ENCODE data around the gene KLK4.

Gene KLK4

GRCh38 chr19:50861496-50862286 is 49.5 kb downstream of the KLK4 start:
- H3K79me2 ChIP-seq (ENCODE audit: low read length), result no peaks in the 10 kb centered on the region
- no peak overlapping the region for H3K9ac ChIP-seq (ENCODE audit: low read length)
- no peak overlapping the region for H3K4me3 ChIP-seq (ENCODE audit: low read length)
- H3K27me3 ChIP-seq (replicated peaks; ENCODE audit: insufficient read depth, low read length), result peaks cover 79% of the 10 kb centered on the region
- no peak overlapping the region for H3K27ac ChIP-seq (ENCODE audit: low read length)
- no peaks in the 10 kb centered on the region for H3K36me3 ChIP-seq (replicated peaks; ENCODE audit: insufficient read depth, low read length)
- no peak overlapping the region for H3K4me2 ChIP-seq (ENCODE audit: low read depth, low read length)
- H2AFZ ChIP-seq (ENCODE audit: low read length), result no peak overlapping the region
- H3K9me3 ChIP-seq (replicated peaks; ENCODE audit: insufficient read depth, low read length), result no peaks in the 10 kb centered on the region
- TF ChIP-seq EZH2phosphoT487 (IDR thresholded peaks at IDR 0.05; ENCODE audit: low read length), result no peak
- no peaks in the 10 kb centered on the region for H3K4me1 ChIP-seq (ENCODE audit: low read length)
- H4K20me1 ChIP-seq (ENCODE audit: insufficient read depth, low read length), result no peaks in the 10 kb centered on the region
- no peak for DNase-seq
- H3F3A ChIP-seq (ENCODE audit: insufficient read depth, low read length), result no peaks in the 10 kb centered on the region
- no peaks in the 10 kb centered on the region for H3K9me2 ChIP-seq (replicated peaks; ENCODE audit: insufficient read depth, low read length)

- H3K4me1 ChIP-seq (ENCODE audit: low read length), result no peaks in the 10 kb centered on the region
- H3K9ac ChIP-seq (ENCODE audit: low read length), result no peak overlapping the region
- TF ChIP-seq EZH2phosphoT487 (IDR thresholded peaks at IDR 0.05; ENCODE audit: low read length), result no peak
- TF ChIP-seq CTCF (IDR thresholded peaks at IDR 0.05; ENCODE audit: low read length), result no peak
- no peak for TF ChIP-seq EZH2 (optimal IDR thresholded peaks at IDR 0.05; ENCODE audit: low read depth, low read length)
- H3K4me3 ChIP-seq (ENCODE audit: low read length), result no peak overlapping the region
- no peaks in the 10 kb centered on the region for H3K36me3 ChIP-seq (replicated peaks; ENCODE audit: insufficient read depth, low read length)
- H3K27ac ChIP-seq (ENCODE audit: low read length), result no peak overlapping the region
- H3K9me3 ChIP-seq (replicated peaks; ENCODE audit: insufficient read depth, low read length), result no peaks in the 10 kb centered on the region
- DNase-seq, result no peak
- no peaks in the 10 kb centered on the region for H3K9me2 ChIP-seq (replicated peaks; ENCODE audit: insufficient read depth, low read length)
- H3K27me3 ChIP-seq (replicated peaks; ENCODE audit: insufficient read depth, low read length), result peaks cover 73% of the 10 kb centered on the region
- H3K4me2 ChIP-seq (ENCODE audit: low read depth, low read length), result no peak overlapping the region
- H3F3A ChIP-seq (ENCODE audit: insufficient read depth, low read length), result no peaks in the 10 kb centered on the region
- no peaks in the 10 kb centered on the region for H4K20me1 ChIP-seq (ENCODE audit: insufficient read depth, low read length)
- no peaks in the 10 kb centered on the region for H3K79me2 ChIP-seq (ENCODE audit: low read length)
- no peak overlapping the region for H2AFZ ChIP-seq (ENCODE audit: low read length)
Observed at GRCh38 chr19:50861010-50861409, 50.2 kb downstream of the KLK4 start.

GRCh38 chr19:50859849-50860248 is 51.3 kb downstream of the KLK4 start:
- no peak overlapping the region for H3K27ac ChIP-seq (ENCODE audit: low read length)
- H3K4me1 ChIP-seq (ENCODE audit: low read length), result no peaks in the 10 kb centered on the region
- H2AFZ ChIP-seq (ENCODE audit: low read length), result no peak overlapping the region
- no peaks in the 10 kb centered on the region for H4K20me1 ChIP-seq (ENCODE audit: insufficient read depth, low read length)
- no peak for DNase-seq
- no peak overlapping the region for H3K4me2 ChIP-seq (ENCODE audit: low read depth, low read length)
- H3K9me3 ChIP-seq (replicated peaks; ENCODE audit: insufficient read depth, low read length), result no peaks in the 10 kb centered on the region
- no peak overlapping the region for H3K4me3 ChIP-seq (ENCODE audit: low read length)
- TF ChIP-seq CTCF (IDR thresholded peaks at IDR 0.05; ENCODE audit: low read length) (no peak), EZH2phosphoT487 (IDR thresholded peaks at IDR 0.05; ENCODE audit: low read length) (no peak), EZH2 (optimal IDR thresholded peaks at IDR 0.05; ENCODE audit: low read depth, low read length) (no peak)
- H3K9me2 ChIP-seq (replicated peaks; ENCODE audit: insufficient read depth, low read length), result no peaks in the 10 kb centered on the region
- peaks cover 67% of the 10 kb centered on the region for H3K27me3 ChIP-seq (replicated peaks; ENCODE audit: insufficient read depth, low read length)
- no peaks in the 10 kb centered on the region for H3F3A ChIP-seq (ENCODE audit: insufficient read depth, low read length)
- H3K9ac ChIP-seq (ENCODE audit: low read length), result no peak overlapping the region
- H3K79me2 ChIP-seq (ENCODE audit: low read length), result no peaks in the 10 kb centered on the region
- no peaks in the 10 kb centered on the region for H3K36me3 ChIP-seq (replicated peaks; ENCODE audit: insufficient read depth, low read length)

- H3K4me1 ChIP-seq (ENCODE audit: low read length), result no peaks in the 10 kb centered on the region
- no peaks in the 10 kb centered on the region for H4K20me1 ChIP-seq (ENCODE audit: insufficient read depth, low read length)
- H3K36me3 ChIP-seq (replicated peaks; ENCODE audit: insufficient read depth, low read length), result no peaks in the 10 kb centered on the region
- no peak overlapping the region for H3K9ac ChIP-seq (ENCODE audit: low read length)
- H3F3A ChIP-seq (ENCODE audit: insufficient read depth, low read length), result no peaks in the 10 kb centered on the region
- H2AFZ ChIP-seq (ENCODE audit: low read length), result no peak overlapping the region
- H3K79me2 ChIP-seq (ENCODE audit: low read length), result no peaks in the 10 kb centered on the region
- no peak for TF ChIP-seq EZH2 (optimal IDR thresholded peaks at IDR 0.05; ENCODE audit: low read depth, low read length)
- no peak for TF ChIP-seq EZH2phosphoT487 (IDR thresholded peaks at IDR 0.05; ENCODE audit: low read length)
- no peak for TF ChIP-seq CTCF (IDR thresholded peaks at IDR 0.05; ENCODE audit: low read length)
- no peaks in the 10 kb centered on the region for H3K9me3 ChIP-seq (replicated peaks; ENCODE audit: insufficient read depth, low read length)
- no peaks in the 10 kb centered on the region for H3K9me2 ChIP-seq (replicated peaks; ENCODE audit: insufficient read depth, low read length)
- DNase-seq, result no peak
- no peak overlapping the region for H3K4me2 ChIP-seq (ENCODE audit: low read depth, low read length)
- H3K4me3 ChIP-seq (ENCODE audit: low read length), result no peak overlapping the region
- peaks cover 63% of the 10 kb centered on the region for H3K27me3 ChIP-seq (replicated peaks; ENCODE audit: insufficient read depth, low read length)
- H3K27ac ChIP-seq (ENCODE audit: low read length), result no peak overlapping the region
Observed at GRCh38 chr19:50858886-50859285, 52.3 kb downstream of the KLK4 start.

Data from MM.1S (cell line).